ENCODE measurements around the gene PKP1.

DNA sequence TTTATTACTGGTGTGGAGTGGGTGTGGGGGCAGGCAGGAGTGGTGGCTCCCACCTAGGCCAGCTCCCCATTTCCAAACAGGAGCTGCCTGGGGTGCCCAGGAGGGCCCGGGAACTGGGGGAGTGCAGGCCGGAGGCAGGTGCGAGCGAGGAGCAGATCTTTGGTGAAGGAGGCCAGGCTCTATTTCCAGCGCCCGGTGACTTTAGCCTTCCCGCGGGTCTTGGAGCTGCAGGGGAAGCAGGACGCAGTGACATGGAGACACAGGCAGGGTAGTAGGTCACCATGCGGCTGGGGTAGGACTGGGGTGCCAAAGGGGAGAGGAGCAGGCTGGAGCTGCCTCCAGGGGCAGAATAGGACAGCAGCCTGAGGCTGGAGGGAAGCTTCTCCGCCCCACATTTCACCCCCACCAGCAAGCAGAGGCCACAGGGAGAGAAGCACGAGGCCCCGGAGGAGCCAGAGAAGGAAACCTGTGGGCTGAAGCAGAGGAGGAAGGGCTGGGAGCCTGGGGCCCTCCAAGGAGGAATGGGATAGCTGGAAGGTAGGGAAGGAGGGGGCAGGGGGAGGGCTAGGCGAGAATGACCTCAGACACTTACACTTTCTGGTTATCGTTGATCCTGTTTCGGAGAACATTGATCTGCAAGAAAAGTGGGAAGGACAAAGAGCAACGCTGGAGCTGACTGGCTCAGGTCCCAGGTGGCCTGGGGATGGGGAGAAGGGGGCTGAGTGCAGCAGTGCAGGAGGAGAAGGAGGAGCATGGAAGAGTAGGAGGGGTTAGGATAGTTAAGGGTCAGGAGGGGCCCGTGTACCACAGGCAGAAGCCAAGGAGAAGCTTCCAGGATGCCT is 75.9 kb downstream of the PKP1 start:
- no peak for TF ChIP-seq POLR2A (IDR thresholded peaks at IDR 0.05)
- TF ChIP-seq, protein P1, sequence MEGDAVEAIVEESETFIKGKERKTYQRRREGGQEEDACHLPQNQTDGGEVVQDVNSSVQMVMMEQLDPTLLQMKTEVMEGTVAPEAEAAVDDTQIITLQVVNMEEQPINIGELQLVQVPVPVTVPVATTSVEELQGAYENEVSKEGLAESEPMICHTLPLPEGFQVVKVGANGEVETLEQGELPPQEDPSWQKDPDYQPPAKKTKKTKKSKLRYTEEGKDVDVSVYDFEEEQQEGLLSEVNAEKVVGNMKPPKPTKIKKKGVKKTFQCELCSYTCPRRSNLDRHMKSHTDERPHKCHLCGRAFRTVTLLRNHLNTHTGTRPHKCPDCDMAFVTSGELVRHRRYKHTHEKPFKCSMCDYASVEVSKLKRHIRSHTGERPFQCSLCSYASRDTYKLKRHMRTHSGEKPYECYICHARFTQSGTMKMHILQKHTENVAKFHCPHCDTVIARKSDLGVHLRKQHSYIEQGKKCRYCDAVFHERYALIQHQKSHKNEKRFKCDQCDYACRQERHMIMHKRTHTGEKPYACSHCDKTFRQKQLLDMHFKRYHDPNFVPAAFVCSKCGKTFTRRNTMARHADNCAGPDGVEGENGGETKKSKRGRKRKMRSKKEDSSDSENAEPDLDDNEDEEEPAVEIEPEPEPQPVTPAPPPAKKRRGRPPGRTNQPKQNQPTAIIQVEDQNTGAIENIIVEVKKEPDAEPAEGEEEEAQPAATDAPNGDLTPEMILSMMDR (IDR thresholded peaks at IDR 0.05) = no peak

Measured in testis (tissue), 2 donors.